Psoas muscle (tissue), 8 donors: ENCODE data around the gene ASPG. TPM values are rescaled to one million over a fixed set of nuclear protein-coding genes. Genes with fewer than 3 reads are reported as not detected.

ENCODE experiments used
- ATAC-seq, 4 donors: fragments of 200-7000 bp; cut with Tn5 transposase; one replicate each; pipeline ENCODE4 v1.9.1; 2020; ENCODE audit warnings: moderate library complexity in 3 of 4, mild to moderate bottlenecking in 2 of 4
- DNase-seq, 2 donors: peaks; one replicate each; pipeline ENCODE4 v3.0.0-alpha.2; 2020
- H3K27ac ChIP-seq: fragments of 200-600 bp; one replicate; pipeline ENCODE4 v1.8.0; 2022
- H3K27me3 ChIP-seq, 3 donors: fragments of 200-600 bp in 1 of 3; one replicate each; pipeline versions ENCODE4 v1.6.1 to v1.8.0; 2013 to 2022; ENCODE audit warnings: low read length in 2 of 3, mild to moderate bottlenecking in 2 of 3, moderate library complexity in 1 of 3; ENCODE audit not compliant: insufficient read depth in 3 of 3
- H3K36me3 ChIP-seq, 2 donors: fragments of 200-600 bp in 1 of 2; one replicate each; pipeline versions ENCODE4 v1.6.1 to v1.8.0; 2013 to 2022; ENCODE audit warnings: low read depth in 1 of 2, mild to moderate bottlenecking in 1 of 2, moderate library complexity in 1 of 2; ENCODE audit not compliant: insufficient read depth in 1 of 2
- H3K4me1 ChIP-seq: fragments of 200-600 bp; one replicate; pipeline ENCODE4 v1.8.0; 2022
- H3K4me3 ChIP-seq: fragments of 200-600 bp; one replicate; pipeline ENCODE4 v1.8.0; 2022; ENCODE audit warnings: mild to moderate bottlenecking
- H3K9me3 ChIP-seq: fragments of 200-600 bp; one replicate; pipeline ENCODE4 v1.8.0; 2022
- WGBS, 3 donors: extraction: QIAGEN DNeasy Blood & Tissue Kit; methylation state at CpG; one replicate each; pipeline versions ENCODE4 v1.1.6 to v1.1.7; 2013; 5-methylcytosine and 5-hydroxymethylcytosine counted together
- intact Hi-C, 2 donors: fragments of 100-400 bp; cut with DNase I; formaldehyde crosslinking; loops; one replicate each; pipeline versions ENCODE4 v1.11.0 to v1.14.2; 2022
- polyA plus RNA-seq, 3 donors: library from polyadenylated mRNA; stranded (reverse); fragments of 200-250 nt; gene quantifications; one replicate each; pipeline ENCODE4 v1.2.3, GENCODE V29; 2013
- total RNA-seq, 4 donors: library from RNA; stranded (reverse); fragmentation: NEBNext Ultra II Directional in 2 of 4; extraction: Animal tissue kit (Norgen Biotek cat#: 25700) in 2 of 4; gene quantifications; one replicate each; pipeline versions ENCODE4 v1.2.1 to v1.2.4, GENCODE V29; 2021 to 2023
- TF ChIP-seq, protein P1 (sequence below): fragments of 200-600 bp; IDR thresholded peaks from one replicate; pipeline ENCODE4 v1.8.0; 2022; ENCODE audit warnings: antibody characterized with exemption
- donor health status: healthy with polysubstance abuse.
- donor health status: DM: no; HTN: no; CAD: no; lungs with moderate emphysema.
- donor health status: Bipolar disorder and iron deficiency.
- donor health status: healthy.
- donor health status: DM: yes; HTN: yes; CAD: no.
- donor health status: DM: no; HTN: no; CAD: no.
- donor health status: DM: no; HTN: no; CAD: no.
- donor health status: DM: yes; HTN: yes; CAD: no.

The ASPG gene
- total and polyA plus RNA-seq, 7 donors, result 0.04 to 0.84 (median 0.33) TPM; not detected in 1

DNA sequence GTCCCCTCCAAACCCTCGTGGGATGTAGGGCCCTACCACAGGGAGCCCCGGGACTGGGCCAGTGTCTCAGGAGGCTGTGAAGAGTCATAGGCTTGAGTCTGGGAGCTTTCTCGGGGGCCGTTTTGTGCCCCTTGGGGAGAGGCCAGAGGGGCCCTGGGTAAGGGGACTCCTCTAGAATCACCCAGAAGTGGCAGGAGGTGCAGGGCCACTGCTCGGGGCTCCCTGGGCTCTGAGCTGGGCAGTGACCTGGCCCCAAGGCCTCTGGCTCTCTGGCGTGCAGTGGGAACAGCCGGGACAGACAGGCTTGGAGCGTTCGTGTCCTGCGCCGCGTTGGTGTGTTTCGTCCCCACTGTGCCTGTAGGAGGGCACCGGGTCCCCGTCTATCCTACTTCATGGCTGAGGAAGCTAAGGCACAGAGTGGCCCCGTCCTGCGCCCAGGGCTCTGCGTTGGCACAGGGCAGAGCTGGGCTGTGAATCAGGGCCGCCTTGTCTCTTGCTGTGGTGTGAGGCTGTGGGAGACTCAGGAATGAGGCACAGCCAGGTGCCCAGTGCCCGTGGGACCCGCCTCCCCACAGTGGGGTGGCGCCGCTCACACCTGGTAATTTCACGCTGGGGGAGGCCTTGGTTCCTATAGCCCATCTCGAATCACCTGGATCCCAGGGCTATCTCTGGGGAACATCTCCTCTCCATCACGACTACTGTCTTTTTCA, 29.1 kb downstream of the ASPG start:
- intact Hi-C loops, result no loop called here
- WGBS, 3 donors, result 60 to 78% (median 62%) methylated on average over 22 to 26 of the region's 26 CpGs
- TF ChIP-seq, protein P1, sequence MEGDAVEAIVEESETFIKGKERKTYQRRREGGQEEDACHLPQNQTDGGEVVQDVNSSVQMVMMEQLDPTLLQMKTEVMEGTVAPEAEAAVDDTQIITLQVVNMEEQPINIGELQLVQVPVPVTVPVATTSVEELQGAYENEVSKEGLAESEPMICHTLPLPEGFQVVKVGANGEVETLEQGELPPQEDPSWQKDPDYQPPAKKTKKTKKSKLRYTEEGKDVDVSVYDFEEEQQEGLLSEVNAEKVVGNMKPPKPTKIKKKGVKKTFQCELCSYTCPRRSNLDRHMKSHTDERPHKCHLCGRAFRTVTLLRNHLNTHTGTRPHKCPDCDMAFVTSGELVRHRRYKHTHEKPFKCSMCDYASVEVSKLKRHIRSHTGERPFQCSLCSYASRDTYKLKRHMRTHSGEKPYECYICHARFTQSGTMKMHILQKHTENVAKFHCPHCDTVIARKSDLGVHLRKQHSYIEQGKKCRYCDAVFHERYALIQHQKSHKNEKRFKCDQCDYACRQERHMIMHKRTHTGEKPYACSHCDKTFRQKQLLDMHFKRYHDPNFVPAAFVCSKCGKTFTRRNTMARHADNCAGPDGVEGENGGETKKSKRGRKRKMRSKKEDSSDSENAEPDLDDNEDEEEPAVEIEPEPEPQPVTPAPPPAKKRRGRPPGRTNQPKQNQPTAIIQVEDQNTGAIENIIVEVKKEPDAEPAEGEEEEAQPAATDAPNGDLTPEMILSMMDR, result no peak

DNA sequence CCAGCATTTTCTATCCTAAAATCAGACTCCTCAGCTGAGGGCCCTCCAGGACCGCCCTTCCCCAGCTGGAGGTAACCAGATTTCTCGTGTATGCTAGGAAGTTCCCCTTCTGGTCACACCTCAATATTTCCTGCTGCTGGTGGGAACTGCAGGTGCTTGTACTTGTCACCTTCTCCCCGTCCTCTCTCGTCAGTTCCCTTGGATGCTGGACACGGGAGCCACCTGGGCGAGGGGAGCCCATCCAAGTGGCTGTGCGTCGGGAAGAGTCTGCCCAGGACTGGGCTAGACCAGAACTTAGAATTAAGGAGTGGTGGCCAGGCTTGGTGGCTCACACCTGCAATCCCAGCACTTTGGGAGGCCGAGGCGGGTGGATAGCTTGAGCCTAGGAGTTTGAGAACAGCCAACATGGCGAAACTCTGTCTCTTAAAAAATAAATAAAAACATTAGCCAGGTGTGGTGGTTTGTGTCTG, 29.7 kb downstream of the ASPG start:
- Histone ChIP-seq H3K4me3 (no peak overlapping the region), H3K27ac (no peak overlapping the region), H3K4me1 (no peaks in the 10 kb centered on the region), H3K27me3 (peaks cover 0 to 73% (median 27%) of the 10 kb centered on the region in 3 donors), H3K36me3 (no peaks in the 10 kb centered on the region), H3K9me3 (no peaks in the 10 kb centered on the region)
- WGBS, 3 donors, result 67 to 70% (median 69%) methylated on average over 11 of the region's 11 CpGs
- DNase-seq, result no peak
- ATAC-seq, result no peak
- intact Hi-C loops, result no loop called here
- TF ChIP-seq, protein P1, result no peak

More for the DNA sequence above, 29.1 kb downstream of the ASPG start:
- H3K27ac ChIP-seq, result no peak overlapping the region
- ATAC-seq, result no peak
- H3K27me3 ChIP-seq, result peaks cover 0 to 67% (median 25%) of the 10 kb centered on the region in 3 donors
- peak; percentile 6 to 30 for DNase-seq
- H3K36me3 ChIP-seq, result no peaks in the 10 kb centered on the region
- no peaks in the 10 kb centered on the region for H3K9me3 ChIP-seq
- no peaks in the 10 kb centered on the region for H3K4me1 ChIP-seq
- no peak overlapping the region for H3K4me3 ChIP-seq

DNA sequence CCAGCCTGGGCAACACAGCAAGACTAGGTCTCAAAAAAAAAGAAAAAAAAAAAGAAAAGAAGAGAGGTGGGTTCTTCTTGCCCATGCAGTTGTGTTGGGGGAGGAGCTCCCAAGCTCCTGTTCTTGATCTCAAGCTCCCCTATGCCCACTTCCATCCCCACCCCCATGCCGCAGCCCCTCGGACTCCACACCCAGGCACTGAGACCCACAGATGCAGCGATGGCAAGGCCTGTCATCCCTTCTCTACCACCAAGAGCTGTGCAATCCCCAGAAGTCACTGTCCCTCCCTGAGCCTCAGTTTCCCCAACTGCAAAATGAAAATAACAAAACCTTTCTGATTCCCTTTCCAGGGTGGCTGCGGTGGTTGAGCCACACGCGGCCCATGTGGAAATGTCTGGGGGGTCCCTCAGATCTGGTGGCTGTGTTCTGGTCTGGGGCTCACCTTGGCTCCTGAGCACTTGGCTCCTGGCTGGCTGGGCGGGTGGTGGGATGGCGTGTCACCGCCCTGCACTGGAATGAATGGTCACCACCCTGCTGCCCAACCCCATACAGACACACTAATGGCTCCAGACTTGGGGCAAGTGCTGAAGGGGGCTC, 30.3 kb downstream of the ASPG start:
- TF ChIP-seq, protein P1, result no peak
- intact Hi-C loops, result no loop called here
- ATAC-seq (no peak), DNase-seq (no peak)
- no peak overlapping the region for H3K27ac ChIP-seq
- peaks cover 0 to 79% (median 32%) of the 10 kb centered on the region in 3 donors for H3K27me3 ChIP-seq
- no peaks in the 10 kb centered on the region for H3K9me3 ChIP-seq
- no peaks in the 10 kb centered on the region for H3K4me1 ChIP-seq
- no peaks in the 10 kb centered on the region for H3K36me3 ChIP-seq
- WGBS, 3 donors, result 72 to 85% (median 82%) methylated on average over 9 of the region's 9 CpGs
- no peak overlapping the region for H3K4me3 ChIP-seq

DNA sequence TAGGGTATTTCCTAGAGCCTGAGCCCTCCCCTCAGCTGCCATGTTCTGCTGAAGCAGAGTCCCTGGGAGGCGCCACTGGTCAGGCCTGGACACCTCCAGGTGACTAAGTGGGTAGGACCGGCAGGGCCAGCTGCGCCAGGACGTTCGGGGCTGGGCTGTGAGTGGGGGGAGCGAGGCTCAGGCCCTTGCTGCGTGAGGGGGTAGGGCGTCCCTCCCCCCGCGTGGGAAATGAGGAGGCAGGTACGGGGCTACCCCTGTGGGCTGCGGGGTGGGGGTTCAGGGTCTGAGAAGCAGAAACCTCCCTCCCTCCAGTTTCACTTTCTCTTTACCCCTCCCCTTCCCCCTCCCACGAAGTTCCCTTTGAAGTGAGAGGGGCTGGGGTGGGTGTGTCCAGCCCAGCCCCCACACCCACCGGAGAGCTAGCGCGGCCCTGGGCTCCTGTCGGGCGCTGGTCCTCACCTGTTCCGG, 30.8 kb downstream of the ASPG start:
- Histone ChIP-seq H3K4me3 (peak overlapping the region; percentile 55), H3K36me3 (no peaks in the 10 kb centered on the region), H3K4me1 (no peaks in the 10 kb centered on the region), H3K27me3 (peaks cover 0 to 84% (median 36%) of the 10 kb centered on the region in 3 donors), H3K9me3 (no peaks in the 10 kb centered on the region), H3K27ac (no peak overlapping the region)
- WGBS, 3 donors, result 11 to 16% (median 14%) methylated on average over 14 to 19 of the region's 19 CpGs
- peak; percentile 9 to 49 for DNase-seq
- TF ChIP-seq, protein P1, result no peak
- intact Hi-C loops, result no loop called here
- no peak for ATAC-seq
